ENCODE results near the gene CANT1. TPM values are rescaled to one million over a fixed set of nuclear protein-coding genes. Genes with fewer than 3 reads are reported as not detected.
"Not testable (repeated sequence)": the region's sequence is repeated elsewhere in the genome, so short reads cannot be mapped to it uniquely, and the experiment has no call there.

The CANT1 gene
- total RNA-seq, 4 donors from 2014 or later = 21.2 to 33.7 (median 27.0) TPM

DNA sequence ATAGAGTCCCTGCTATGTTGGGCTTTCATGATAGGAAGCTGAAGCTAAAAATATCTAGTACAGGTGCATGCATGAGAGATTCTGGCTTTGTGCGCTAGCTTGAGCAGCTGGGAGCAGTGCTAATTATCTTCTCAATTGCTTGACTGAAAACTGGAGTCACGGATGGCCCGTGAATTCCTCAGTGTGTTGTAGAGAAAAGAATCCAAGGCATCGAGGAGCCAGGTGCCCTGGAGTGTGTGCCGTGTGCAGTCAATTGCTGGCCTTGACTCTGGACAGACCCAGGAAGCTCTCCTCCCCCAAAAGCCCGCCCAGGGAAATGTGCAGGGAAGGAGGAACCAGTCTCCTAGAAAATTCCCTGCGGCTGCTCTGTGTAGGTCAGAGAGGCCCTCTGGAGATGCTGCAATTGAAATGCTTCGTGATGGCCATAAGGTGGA lies 44.1 kb downstream of the CANT1 start:
- Histone ChIP-seq H3K27ac (replicated peaks in 1 of 4) (no peak overlapping the region), H3K9me3 (no peaks in the 10 kb centered on the region), H3K4me3 (no peak overlapping the region), H3K36me3 (peaks cover 0 to 42% (median 32%) of the 10 kb centered on the region in 4 donors), H3K4me1 (peaks cover 6 to 11% (median 7%) of the 10 kb centered on the region in 4 donors), H3K27me3 (no peaks in the 10 kb centered on the region)
- no peak for DNase-seq (ENCODE audit: extremely low spot score)
- 87% methylated on average over 7 of the region's 8 CpGs for WGBS
- intact Hi-C loops (cut with DNase I) = no loop called here
- no peak for TF ChIP-seq EP300 (IDR thresholded peaks at IDR 0.05)
- TF ChIP-seq, protein P1, sequence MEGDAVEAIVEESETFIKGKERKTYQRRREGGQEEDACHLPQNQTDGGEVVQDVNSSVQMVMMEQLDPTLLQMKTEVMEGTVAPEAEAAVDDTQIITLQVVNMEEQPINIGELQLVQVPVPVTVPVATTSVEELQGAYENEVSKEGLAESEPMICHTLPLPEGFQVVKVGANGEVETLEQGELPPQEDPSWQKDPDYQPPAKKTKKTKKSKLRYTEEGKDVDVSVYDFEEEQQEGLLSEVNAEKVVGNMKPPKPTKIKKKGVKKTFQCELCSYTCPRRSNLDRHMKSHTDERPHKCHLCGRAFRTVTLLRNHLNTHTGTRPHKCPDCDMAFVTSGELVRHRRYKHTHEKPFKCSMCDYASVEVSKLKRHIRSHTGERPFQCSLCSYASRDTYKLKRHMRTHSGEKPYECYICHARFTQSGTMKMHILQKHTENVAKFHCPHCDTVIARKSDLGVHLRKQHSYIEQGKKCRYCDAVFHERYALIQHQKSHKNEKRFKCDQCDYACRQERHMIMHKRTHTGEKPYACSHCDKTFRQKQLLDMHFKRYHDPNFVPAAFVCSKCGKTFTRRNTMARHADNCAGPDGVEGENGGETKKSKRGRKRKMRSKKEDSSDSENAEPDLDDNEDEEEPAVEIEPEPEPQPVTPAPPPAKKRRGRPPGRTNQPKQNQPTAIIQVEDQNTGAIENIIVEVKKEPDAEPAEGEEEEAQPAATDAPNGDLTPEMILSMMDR (IDR thresholded peaks at IDR 0.05) = no peak
- TF ChIP-seq POLR2AphosphoS5 (IDR thresholded peaks at IDR 0.05) = no peak
- TF ChIP-seq POLR2A (IDR thresholded peaks at IDR 0.05; ENCODE audit: low read depth) = no peak

DNA sequence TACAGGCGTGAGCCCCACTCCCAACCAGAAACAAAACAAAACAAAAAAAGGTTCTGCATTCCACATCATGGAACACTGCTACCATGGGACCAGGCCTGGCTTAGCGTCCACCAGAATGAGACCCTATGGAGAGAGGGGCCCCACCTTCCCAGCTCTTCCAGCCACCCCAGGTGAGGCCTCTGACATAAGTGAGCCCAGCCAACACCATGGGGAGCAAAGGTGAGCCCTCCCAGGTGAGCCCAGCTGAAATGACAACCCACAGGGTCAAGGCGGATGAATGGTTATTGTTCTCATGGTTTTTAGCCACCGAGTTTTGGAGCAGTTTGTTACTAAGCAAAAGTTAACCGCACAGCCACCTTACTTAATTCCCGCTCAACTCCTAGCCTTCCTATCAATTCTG lies 46.2 kb downstream of the CANT1 start:
- Histone ChIP-seq H3K4me3 (no peak overlapping the region), H3K36me3 (peaks cover 0 to 21% (median 18%) of the 10 kb centered on the region in 4 donors), H3K9me3 (no peaks in the 10 kb centered on the region), H3K4me1 (peaks cover 5 to 11% (median 6%) of the 10 kb centered on the region in 4 donors), H3K27me3 (no peaks in the 10 kb centered on the region), H3K27ac (replicated peaks in 1 of 4) (no peak overlapping the region)
- intact Hi-C loops (cut with DNase I) = no loop called here
- no peak for TF ChIP-seq POLR2A (IDR thresholded peaks at IDR 0.05; ENCODE audit: low read depth)
- no peak for TF ChIP-seq POLR2AphosphoS5 (IDR thresholded peaks at IDR 0.05)
- TF ChIP-seq, protein P1 (IDR thresholded peaks at IDR 0.05) = no peak
- TF ChIP-seq EP300 (IDR thresholded peaks at IDR 0.05) = no peak
- WGBS = 94% methylated on average over 6 of the region's 6 CpGs
- DNase-seq (ENCODE audit: extremely low spot score) = no peak

DNA sequence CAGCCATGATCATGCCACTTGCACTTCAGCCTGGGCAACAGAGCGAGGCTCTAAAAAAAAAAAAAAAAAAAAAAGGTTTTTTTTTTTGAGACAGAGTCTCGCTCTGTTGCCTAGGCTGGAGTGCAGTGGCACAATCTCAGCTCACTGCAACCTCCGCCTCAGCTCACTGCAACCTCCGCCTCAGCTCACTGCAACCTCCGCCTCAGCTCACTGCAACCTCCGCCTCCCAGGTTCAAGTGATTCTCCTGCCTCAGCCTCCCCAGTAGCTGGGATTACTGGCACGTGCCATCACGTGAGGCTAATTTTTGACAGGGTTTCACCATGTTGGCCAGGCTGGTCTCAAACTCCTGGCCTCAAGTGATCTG lies 46.6 kb downstream of the CANT1 start:
- H3K27me3 ChIP-seq; DNase-seq (ENCODE audit: extremely low spot score); H3K9me3 ChIP-seq; intact Hi-C loops (cut with DNase I); H3K27ac ChIP-seq (replicated peaks in 1 of 4); H3K4me3 ChIP-seq: not testable (repeated sequence)
- peaks cover 5 to 11% (median 6%) of the 10 kb centered on the region in 4 donors for H3K4me1 ChIP-seq
- H3K36me3 ChIP-seq = peaks cover 0 to 17% (median 14%) of the 10 kb centered on the region in 4 donors
- 97% methylated on average over 6 of the region's 8 CpGs for WGBS

DNA sequence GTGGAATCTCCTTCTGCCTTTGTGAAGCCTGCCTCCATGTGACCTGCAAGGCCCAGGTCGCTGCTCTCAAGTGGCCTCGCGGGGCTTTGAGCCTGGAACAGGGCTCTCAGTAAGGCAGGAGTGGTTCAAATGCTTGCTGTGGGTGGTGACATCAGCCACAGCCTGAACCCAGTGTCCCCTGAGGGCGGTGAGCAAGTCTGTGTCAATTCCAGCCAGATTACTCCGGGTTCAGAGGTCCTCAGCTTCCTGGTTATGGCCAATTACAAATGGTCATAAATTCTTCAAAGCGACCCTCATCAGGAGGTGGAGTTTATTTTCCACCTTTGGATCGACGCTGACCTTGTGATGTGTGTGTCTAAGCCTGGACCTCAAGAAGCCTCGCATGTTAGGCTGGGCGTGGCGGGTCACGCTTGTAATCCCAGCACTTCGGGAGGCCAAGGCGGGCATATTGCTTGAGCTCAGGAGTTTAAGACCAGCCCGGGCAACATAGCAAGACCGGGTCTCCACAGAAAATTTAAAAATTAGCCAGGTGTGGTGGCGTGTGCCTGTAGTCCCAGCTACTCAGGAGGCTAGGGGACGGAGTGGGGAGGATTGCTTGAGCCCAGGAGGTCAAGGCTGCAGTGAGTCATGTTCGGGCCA lies 47.1 kb downstream of the CANT1 start:
- H3K4me1 ChIP-seq = peaks cover 5 to 11% (median 6%) of the 10 kb centered on the region in 4 donors
- H3K36me3 ChIP-seq = peaks cover 0 to 14% (median 9%) of the 10 kb centered on the region in 4 donors
- intact Hi-C loops (cut with DNase I) = no loop called here
- no peak overlapping the region for H3K4me3 ChIP-seq
- TF ChIP-seq POLR2A (IDR thresholded peaks at IDR 0.05; ENCODE audit: low read depth) (no peak), POLR2AphosphoS5 (IDR thresholded peaks at IDR 0.05) (no peak), EP300 (IDR thresholded peaks at IDR 0.05) (no peak)
- DNase-seq (ENCODE audit: extremely low spot score) = no peak
- no peaks in the 10 kb centered on the region for H3K27me3 ChIP-seq
- no peak overlapping the region for H3K27ac ChIP-seq (replicated peaks in 1 of 4)
- H3K9me3 ChIP-seq = no peaks in the 10 kb centered on the region
- 86% methylated on average over 15 of the region's 19 CpGs for WGBS

DNA sequence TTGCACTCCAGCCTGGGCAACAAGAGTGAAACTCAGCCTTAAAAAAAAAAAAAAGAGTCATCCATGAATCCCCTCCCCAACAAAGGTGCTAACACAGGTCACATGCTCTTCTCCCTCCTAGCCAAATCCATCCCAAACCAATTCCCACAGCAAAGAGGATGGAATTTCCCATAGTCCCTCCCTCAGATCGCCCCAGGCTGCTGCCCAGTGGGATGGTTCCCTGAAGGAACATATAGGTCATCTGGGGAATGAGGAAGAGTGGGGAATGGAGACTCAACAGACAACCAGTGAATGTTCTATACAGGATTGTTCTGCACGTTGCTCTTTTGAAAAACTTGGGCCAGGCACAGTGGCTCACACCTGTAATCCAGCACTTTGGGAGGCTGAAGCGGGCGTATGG lies 48.0 kb downstream of the CANT1 start:
- no peak overlapping the region for H3K27ac ChIP-seq (replicated peaks in 1 of 4)
- H3K27me3 ChIP-seq = no peaks in the 10 kb centered on the region
- no peaks in the 10 kb centered on the region for H3K9me3 ChIP-seq
- H3K4me3 ChIP-seq = no peak overlapping the region
- 100% methylated on average over 4 of the region's 4 CpGs for WGBS
- DNase-seq (ENCODE audit: extremely low spot score) = no peak
- TF ChIP-seq POLR2A (IDR thresholded peaks at IDR 0.05; ENCODE audit: low read depth) (no peak), POLR2AphosphoS5 (IDR thresholded peaks at IDR 0.05) (no peak), EP300 (IDR thresholded peaks at IDR 0.05) (no peak)
- TF ChIP-seq, protein P1 (IDR thresholded peaks at IDR 0.05) = no peak
- peaks cover 0 to 5% (median 2%) of the 10 kb centered on the region in 4 donors for H3K36me3 ChIP-seq
- intact Hi-C loops (cut with DNase I) = no loop called here
- H3K4me1 ChIP-seq = peaks cover 5 to 11% (median 6%) of the 10 kb centered on the region in 4 donors

All from esophagus muscularis mucosa (tissue), 4 donors.